Neural progenitor cell (in vitro differentiated cells): ENCODE measurements around the gene SRGAP3. TPM values are rescaled to one million over a fixed set of nuclear protein-coding genes. Genes with fewer than 3 reads are reported as not detected.

Experiments
- DNase-seq: peaks from one replicate; pipeline ENCODE4 v3.0.0-alpha.2; 2016; ENCODE audit warnings: low spot score
- H2AFZ ChIP-seq: fragments of 200-600 bp; sonication (generic); replicated peaks from 2 replicates; pipeline ENCODE4 v1.6.1; 2016; ENCODE audit warnings: antibody characterized with exemption
- H3F3A ChIP-seq: fragments of 200-600 bp; sonication (generic); 2 replicates; pipeline ENCODE4 v1.6.1; 2016; ENCODE audit warnings: antibody characterized with exemption, low read depth
- H3K27ac ChIP-seq: fragments of 200-600 bp; sonication (generic); 2 replicates; pipeline ENCODE4 v1.5.1; 2016; ENCODE audit warnings: mild to moderate bottlenecking
- H3K27me3 ChIP-seq: fragments of 200-600 bp; sonication (generic); 2 replicates; pipeline ENCODE4 v1.6.1; 2016; ENCODE audit warnings: mild to moderate bottlenecking, moderate library complexity
- H3K36me3 ChIP-seq: fragments of 200-600 bp; sonication (generic); 2 replicates; pipeline ENCODE4 v1.5.1; 2016
- H3K4me1 ChIP-seq: fragments of 200-600 bp; sonication (generic); 2 replicates; pipeline ENCODE4 v1.6.1; 2016; ENCODE audit warnings: mixed run types
- H3K4me2 ChIP-seq: fragments of 200-600 bp; sonication (generic); 2 replicates; pipeline ENCODE4 v1.6.1; 2016
- H3K4me3 ChIP-seq: fragments of 200-600 bp; sonication (generic); 2 replicates; pipeline ENCODE4 v1.5.1; 2016
- H3K79me2 ChIP-seq: fragments of 200-600 bp; sonication (generic); 2 replicates; pipeline ENCODE4 v1.6.1; 2016; ENCODE audit warnings: low read depth
- H3K9ac ChIP-seq: fragments of 200-600 bp; sonication (generic); 2 replicates; pipeline ENCODE4 v1.6.1; 2016
- H3K9me3 ChIP-seq: fragments of 200-600 bp; sonication (generic); 2 replicates; pipeline ENCODE4 v1.5.1; 2016; ENCODE audit warnings: low read depth
- H4K20me1 ChIP-seq: fragments of 200-600 bp; sonication (generic); 2 replicates; pipeline ENCODE4 v1.6.1; 2016; ENCODE audit warnings: low read depth
- H3K27ac Mint-ChIP-seq: 3 replicates; pipeline ENCODE4 v1.8.0; 2021; ENCODE audit warnings: mixed read lengths
- H3K27me3 Mint-ChIP-seq: 2 replicates; pipeline ENCODE4 v1.8.0; 2022; ENCODE audit warnings: low read depth, mild to moderate bottlenecking, inconsistent platforms, moderate library complexity, mixed read lengths; ENCODE audit not compliant: insufficient read depth
- H3K36me3 Mint-ChIP-seq: 3 replicates; pipeline ENCODE4 v1.8.0; 2021; ENCODE audit warnings: mixed read lengths
- H3K4me1 Mint-ChIP-seq: 3 replicates; pipeline ENCODE4 v1.8.0; 2021; ENCODE audit warnings: mixed read lengths
- H3K4me3 Mint-ChIP-seq: 3 replicates; pipeline ENCODE4 v1.8.0; 2021; ENCODE audit warnings: mild to moderate bottlenecking, moderate library complexity, mixed read lengths
- H3K9me3 Mint-ChIP-seq: 3 replicates; pipeline ENCODE4 v1.8.0; 2020; ENCODE audit warnings: mixed read lengths
- CTCF ChIP-seq: fragments of 200-600 bp; sonication (generic); IDR thresholded peaks from 2 replicates; pipeline ENCODE4 v1.5.1; 2017; ENCODE audit warnings: antibody characterized with exemption, mild to moderate bottlenecking
- EZH2 ChIP-seq: fragments of 200-600 bp; sonication (generic); IDR thresholded peaks from 2 replicates; pipeline ENCODE4 v1.6.1; 2017; ENCODE audit warnings: antibody characterized with exemption, mild to moderate bottlenecking, moderate library complexity
- EZH2phosphoT487 ChIP-seq: fragments of 200-600 bp; sonication (generic); IDR thresholded peaks from 2 replicates; pipeline ENCODE4 v1.6.1; 2017; ENCODE audit warnings: antibody characterized with exemption
- total RNA-seq: library from RNA; depleted of rRNA; stranded (reverse); fragments of >200 nt; gene quantifications from 2 replicates; pipeline ENCODE4 v1.2.3, GENCODE V29; 2015; ENCODE audit warnings: low replicate concordance

Gene SRGAP3
- total RNA-seq, 1 donor from 2014 or later: 59.3 TPM

- Mint-ChIP-seq H3K27me3 (peaks cover 7% of the 10 kb centered on the region), H3K4me3 (no peak overlapping the region), H3K9me3 (no peaks in the 10 kb centered on the region), H3K36me3 (peaks cover 14% of the 10 kb centered on the region), H3K4me1 (peaks cover 16% of the 10 kb centered on the region), H3K27ac (no peak overlapping the region)
- H3K4me1 ChIP-seq: no peaks in the 10 kb centered on the region
- peak; percentile 80 for TF ChIP-seq CTCF
- TF ChIP-seq EZH2: no peak
- H3F3A ChIP-seq: peaks cover 7% of the 10 kb centered on the region
- no peaks in the 10 kb centered on the region for H3K9me3 ChIP-seq
- H3K27ac ChIP-seq: no peak overlapping the region
- no peaks in the 10 kb centered on the region for H3K36me3 ChIP-seq
- peak overlapping the region; percentile 59 for H3K4me2 ChIP-seq
- H3K4me3 ChIP-seq: peak overlapping the region; percentile 31
- no peak overlapping the region for H3K9ac ChIP-seq
- no peak overlapping the region for H2AFZ ChIP-seq
- H3K79me2 ChIP-seq: no peaks in the 10 kb centered on the region
- no peaks in the 10 kb centered on the region for H4K20me1 ChIP-seq
- DNase-seq: peak; percentile 83
- no peaks in the 10 kb centered on the region for H3K27me3 ChIP-seq
These were observed 261.6 kb downstream of the SRGAP3 start for GRCh38 chr3:8987645-8988383.

- Mint-ChIP-seq H3K4me1 (peaks cover 19% of the 10 kb centered on the region), H3K36me3 (peaks cover 14% of the 10 kb centered on the region), H3K27me3 (peaks cover 7% of the 10 kb centered on the region), H3K4me3 (no peak overlapping the region), H3K27ac (no peak overlapping the region), H3K9me3 (no peaks in the 10 kb centered on the region)
- Histone ChIP-seq H3K4me2 (no peak overlapping the region), H3K79me2 (no peaks in the 10 kb centered on the region), H3K9ac (no peak overlapping the region), H3F3A (peaks cover 7% of the 10 kb centered on the region), H3K9me3 (no peaks in the 10 kb centered on the region), H4K20me1 (no peaks in the 10 kb centered on the region), H2AFZ (no peak overlapping the region), H3K27me3 (no peaks in the 10 kb centered on the region), H3K27ac (no peak overlapping the region), H3K4me3 (no peak overlapping the region), H3K4me1 (no peaks in the 10 kb centered on the region), H3K36me3 (no peaks in the 10 kb centered on the region)
- TF ChIP-seq EZH2phosphoT487: no peak
- no peak for TF ChIP-seq EZH2
- TF ChIP-seq CTCF: no peak
- no peak for DNase-seq
These were observed 262.2 kb downstream of the SRGAP3 start for GRCh38 chr3:8987226-8987625.

GRCh38 chr3:8986741-8987140 lies 262.7 kb downstream of the SRGAP3 start:
- Mint-ChIP-seq H3K27ac (no peak overlapping the region), H3K4me1 (peaks cover 23% of the 10 kb centered on the region), H3K36me3 (peaks cover 13% of the 10 kb centered on the region), H3K4me3 (no peak overlapping the region), H3K9me3 (no peaks in the 10 kb centered on the region), H3K27me3 (peaks cover 7% of the 10 kb centered on the region)
- no peak overlapping the region for H3K27ac ChIP-seq
- no peaks in the 10 kb centered on the region for H3K4me1 ChIP-seq
- H4K20me1 ChIP-seq: no peaks in the 10 kb centered on the region
- peaks cover 7% of the 10 kb centered on the region for H3F3A ChIP-seq
- no peaks in the 10 kb centered on the region for H3K27me3 ChIP-seq
- no peak for DNase-seq
- H3K9ac ChIP-seq: no peak overlapping the region
- no peaks in the 10 kb centered on the region for H3K36me3 ChIP-seq
- no peaks in the 10 kb centered on the region for H3K9me3 ChIP-seq
- no peak for TF ChIP-seq EZH2phosphoT487
- TF ChIP-seq CTCF: no peak
- TF ChIP-seq EZH2: no peak
- no peaks in the 10 kb centered on the region for H3K79me2 ChIP-seq
- no peak overlapping the region for H3K4me3 ChIP-seq
- no peak overlapping the region for H2AFZ ChIP-seq
- no peak overlapping the region for H3K4me2 ChIP-seq
